Muscle layer of colon (tissue), 2 donors: ENCODE measurements around the gene ANK2.
"Not testable (repeated sequence)": the region's sequence is repeated elsewhere in the genome, so short reads cannot be mapped to it uniquely, and the experiment has no call there.

Source experiments
- H3K27ac ChIP-seq: one replicate; pipeline ENCODE4 v1.7.0; 2013; ENCODE audit warnings: low read depth, mild to moderate bottlenecking, low read length, moderate library complexity
- H3K27me3 ChIP-seq, 2 donors: one replicate each; pipeline ENCODE4 v1.7.0; 2013; ENCODE audit warnings: low read length in 2 of 2, mild to moderate bottlenecking in 2 of 2; ENCODE audit not compliant: insufficient read depth in 2 of 2, control insufficient read depth in 1 of 2
- H3K36me3 ChIP-seq: one replicate; pipeline ENCODE4 v1.7.0; 2013; ENCODE audit warnings: mild to moderate bottlenecking, low read length; ENCODE audit not compliant: insufficient read depth
- H3K4me1 ChIP-seq: one replicate; pipeline ENCODE4 v1.7.0; 2013; ENCODE audit warnings: mild to moderate bottlenecking, low read length; ENCODE audit not compliant: insufficient read depth
- H3K4me3 ChIP-seq, 2 donors: one replicate each; pipeline ENCODE4 v1.7.0; 2013; ENCODE audit warnings: low read length in 2 of 2, low read depth in 1 of 2, mild to moderate bottlenecking in 1 of 2, moderate library complexity in 1 of 2
- H3K9ac ChIP-seq: one replicate; pipeline ENCODE4 v1.7.0; 2013; ENCODE audit warnings: low read length
- H3K9me3 ChIP-seq: one replicate; pipeline ENCODE4 v1.7.0; 2013; ENCODE audit warnings: mild to moderate bottlenecking, low read length
- donor health status: abdominal sarcoma.
- donor health status: Adenocarcinoma of cecum.

The ANK2 gene

GRCh38 chr4:113179091-113179490 is 129.6 kb downstream of the ANK2 start:
- no peaks in the 10 kb centered on the region for H3K4me1 ChIP-seq

GRCh38 chr4:113179996-113180395 is 130.5 kb downstream of the ANK2 start:
- no peak overlapping the region for H3K9ac ChIP-seq
- H3K36me3 ChIP-seq = no peaks in the 10 kb centered on the region
- no peaks in the 10 kb centered on the region for H3K9me3 ChIP-seq
- no peaks in the 10 kb centered on the region for H3K4me1 ChIP-seq
- no peak overlapping the region for H3K27ac ChIP-seq
- no peaks in the 10 kb centered on the region for H3K27me3 ChIP-seq
- H3K4me3 ChIP-seq = no peak overlapping the region

More at GRCh38 chr4:113179091-113179490, 129.6 kb downstream of the ANK2 start:
- no peaks in the 10 kb centered on the region for H3K27me3 ChIP-seq
- H3K4me3 ChIP-seq = no peak overlapping the region
- no peaks in the 10 kb centered on the region for H3K9me3 ChIP-seq
- no peaks in the 10 kb centered on the region for H3K36me3 ChIP-seq
- H3K27ac ChIP-seq = no peak overlapping the region
- no peak overlapping the region for H3K9ac ChIP-seq

GRCh38 chr4:113181289-113182007 is 132.0 kb downstream of the ANK2 start:
- H3K9ac ChIP-seq = no peak overlapping the region
- H3K36me3 ChIP-seq = no peaks in the 10 kb centered on the region
- H3K4me3 ChIP-seq = no peak overlapping the region
- H3K4me1 ChIP-seq = no peaks in the 10 kb centered on the region
- H3K9me3 ChIP-seq = no peaks in the 10 kb centered on the region
- H3K27ac ChIP-seq = no peak overlapping the region
- no peaks in the 10 kb centered on the region for H3K27me3 ChIP-seq

DNA sequence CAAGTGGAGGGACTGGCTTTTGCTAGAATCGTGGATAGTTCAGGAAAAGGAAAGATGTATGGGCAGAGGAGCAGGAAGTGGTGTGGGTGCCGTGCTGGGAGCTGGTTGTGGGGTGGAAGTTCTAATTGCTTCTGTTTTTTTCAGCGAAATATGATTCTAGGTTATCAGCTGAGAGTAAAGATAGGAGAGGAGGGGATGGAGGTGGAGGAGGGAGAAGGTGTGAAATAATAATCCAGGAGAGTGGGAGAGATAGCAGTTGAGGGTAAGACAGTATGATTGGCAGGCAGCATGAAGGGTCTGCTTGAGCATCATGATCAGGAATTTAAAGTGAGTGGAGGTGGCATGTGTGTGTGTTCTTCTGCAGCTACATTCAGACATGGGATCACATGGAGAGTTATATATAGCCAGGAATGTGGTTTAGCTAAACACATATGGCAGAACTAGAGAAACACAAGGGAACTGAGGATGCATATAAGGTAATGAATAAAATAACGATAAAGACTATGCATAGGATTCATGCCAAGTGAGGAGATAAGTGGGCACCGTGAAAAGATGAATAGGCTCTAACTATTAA is 133.7 kb downstream of the ANK2 start:
- no peaks in the 10 kb centered on the region for H3K9me3 ChIP-seq
- no peaks in the 10 kb centered on the region for H3K36me3 ChIP-seq
- H3K4me1 ChIP-seq = no peaks in the 10 kb centered on the region
- H3K27ac ChIP-seq = no peak overlapping the region
- H3K9ac ChIP-seq = no peak overlapping the region
- no peaks in the 10 kb centered on the region for H3K27me3 ChIP-seq
- H3K4me3 ChIP-seq = no peak overlapping the region

GRCh38 chr4:113186220-113186619 is 136.8 kb downstream of the ANK2 start:
- H3K9me3 ChIP-seq, H3K4me1 ChIP-seq, H3K27ac ChIP-seq, H3K4me3 ChIP-seq, H3K36me3 ChIP-seq, H3K9ac ChIP-seq, H3K27me3 ChIP-seq: not testable (repeated sequence)

GRCh38 chr4:113186913-113187312 is 137.5 kb downstream of the ANK2 start:
- Histone ChIP-seq H3K27me3 (no peaks in the 10 kb centered on the region), H3K27ac (no peak overlapping the region), H3K36me3 (no peaks in the 10 kb centered on the region)

DNA sequence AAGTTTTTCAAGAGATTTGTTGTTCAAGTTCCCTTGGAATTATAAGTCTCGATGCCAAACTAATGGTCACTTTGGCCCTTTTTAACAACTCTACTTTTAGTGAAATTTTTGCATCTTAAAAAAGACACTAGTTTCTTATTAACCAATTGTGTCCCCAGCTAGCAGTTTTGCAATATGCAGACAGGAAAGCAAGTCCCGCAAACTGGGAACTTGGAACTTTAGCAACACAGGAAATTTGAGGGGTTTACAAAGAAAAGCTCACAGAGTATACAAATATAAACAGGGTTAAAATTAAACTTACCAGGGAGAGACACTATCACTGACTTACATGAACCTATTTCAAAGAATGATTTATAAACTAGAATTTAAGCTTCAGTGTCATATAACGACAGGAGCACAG is 137.9 kb downstream of the ANK2 start:
- Histone ChIP-seq H3K4me3 (no peak overlapping the region), H3K27ac (no peak overlapping the region), H3K27me3 (no peaks in the 10 kb centered on the region), H3K4me1 (no peaks in the 10 kb centered on the region), H3K9me3 (no peaks in the 10 kb centered on the region), H3K36me3 (no peaks in the 10 kb centered on the region), H3K9ac (no peak overlapping the region)

More at GRCh38 chr4:113186913-113187312, 137.5 kb downstream of the ANK2 start:
- Histone ChIP-seq H3K4me3 (no peak overlapping the region), H3K4me1 (no peaks in the 10 kb centered on the region), H3K9me3 (no peaks in the 10 kb centered on the region), H3K9ac (no peak overlapping the region)

DNA sequence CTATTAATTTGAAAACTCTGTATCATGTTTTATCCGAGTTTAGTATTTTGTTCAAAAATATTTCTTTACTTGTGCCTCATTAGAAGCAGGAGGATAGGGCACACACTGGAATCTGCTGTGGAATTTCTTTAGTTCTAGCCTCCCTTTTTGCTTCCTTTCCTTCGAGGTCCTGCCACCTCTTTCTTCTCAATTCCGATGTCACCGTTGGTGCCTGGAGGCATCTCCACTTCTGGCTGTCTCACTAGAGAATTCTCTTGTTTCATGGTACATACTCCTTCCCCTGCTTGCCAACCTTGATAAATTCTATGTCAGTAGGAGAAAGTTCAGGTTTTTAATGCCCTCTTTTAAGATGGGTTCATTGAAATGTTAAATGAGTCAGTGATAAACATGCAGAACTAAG is 140.1 kb downstream of the ANK2 start:
- no peaks in the 10 kb centered on the region for H3K27me3 ChIP-seq
- H3K9ac ChIP-seq = no peak overlapping the region
- H3K4me1 ChIP-seq = no peaks in the 10 kb centered on the region
- no peak overlapping the region for H3K27ac ChIP-seq
- H3K9me3 ChIP-seq = no peaks in the 10 kb centered on the region
- no peaks in the 10 kb centered on the region for H3K36me3 ChIP-seq
- no peak overlapping the region for H3K4me3 ChIP-seq

DNA sequence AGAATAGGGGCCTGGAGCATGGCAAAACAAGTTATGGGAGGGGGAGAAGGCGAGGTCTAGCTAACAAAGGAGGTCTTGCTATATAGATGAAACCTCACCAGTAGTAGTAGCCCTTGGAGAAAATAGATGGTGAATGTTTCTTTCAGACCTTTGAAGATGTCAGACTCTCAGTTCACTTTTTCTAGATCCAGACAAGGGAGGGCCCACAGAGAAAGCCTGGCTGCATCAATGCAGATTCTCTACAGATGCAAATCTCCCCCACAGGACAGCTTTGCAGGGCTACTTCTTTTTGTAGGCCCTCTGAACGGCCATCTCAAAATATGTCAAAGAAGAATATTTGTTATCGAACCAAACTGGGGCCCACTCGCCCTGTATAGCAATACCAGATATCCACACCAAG is 159.7 kb downstream of the ANK2 start:
- Histone ChIP-seq H3K9ac (no peak overlapping the region), H3K9me3 (no peaks in the 10 kb centered on the region), H3K27me3 (no peaks in the 10 kb centered on the region), H3K27ac (no peak overlapping the region), H3K36me3 (no peaks in the 10 kb centered on the region), H3K4me3 (no peak overlapping the region), H3K4me1 (no peaks in the 10 kb centered on the region)

GRCh38 chr4:113209652-113210320 is 160.3 kb downstream of the ANK2 start:
- H3K4me1 ChIP-seq = no peaks in the 10 kb centered on the region
- H3K9me3 ChIP-seq = no peaks in the 10 kb centered on the region
- H3K9ac ChIP-seq = no peak overlapping the region
- H3K27me3 ChIP-seq = no peaks in the 10 kb centered on the region
- H3K27ac ChIP-seq = no peak overlapping the region
- H3K4me3 ChIP-seq = no peak overlapping the region
- no peaks in the 10 kb centered on the region for H3K36me3 ChIP-seq

DNA sequence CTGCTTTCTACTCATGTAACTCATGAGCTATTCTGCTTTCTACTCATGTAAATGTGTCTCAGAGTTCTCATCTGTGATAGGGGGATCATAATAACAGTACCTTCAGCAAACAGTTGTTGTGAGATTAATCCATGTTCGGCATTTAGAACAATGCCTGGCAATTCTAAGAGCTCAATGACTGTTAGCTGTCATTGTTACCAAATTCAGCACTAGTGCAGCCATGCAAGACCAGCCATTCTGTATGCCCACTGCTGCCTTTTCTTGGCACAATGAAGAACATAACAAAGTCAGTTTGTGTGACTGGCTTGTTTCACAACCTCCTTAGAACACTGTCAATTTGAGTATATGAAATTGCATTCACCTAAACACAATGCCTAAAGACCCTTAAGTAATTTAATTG is 163.2 kb downstream of the ANK2 start:
- no peaks in the 10 kb centered on the region for H3K4me1 ChIP-seq
- H3K27ac ChIP-seq = no peak overlapping the region
- no peaks in the 10 kb centered on the region for H3K27me3 ChIP-seq
- H3K36me3 ChIP-seq = no peaks in the 10 kb centered on the region
- no peak overlapping the region for H3K4me3 ChIP-seq
- no peaks in the 10 kb centered on the region for H3K9me3 ChIP-seq
- H3K9ac ChIP-seq = no peak overlapping the region
